Pericardium fibroblast (primary cell): Measurements from ENCODE around the gene OR14A2. TPM values are rescaled to one million over a fixed set of nuclear protein-coding genes. Genes with fewer than 3 reads are reported as not detected.

Experiments
- total RNA-seq: library from RNA; depleted of rRNA; stranded (reverse); fragments of >200 nt; gene quantifications from 2 replicates; pipeline ENCODE4 v1.2.3, GENCODE V29; 2015

OR14A2 gene
- not detected in 2 replicates for total RNA-seq

GRCh38 chr1:247748041-247748440 lies at the start of gene OR14A2:
Gene OR14A2 (minus strand): TSS chr1:247748141.

GRCh38 chr1:247760456-247760855 lies 12.5 kb upstream of the OR14A2 start, which contains the start of gene OR1C1:
Gene OR1C1 (minus strand): TSS chr1:247760556. CDS start chr1:247758406, 2,150 bp downstream.

GRCh38 chr1:247738315-247738714 lies 9.6 kb downstream of the OR14A2 start, which contains the start of gene OR14K1:
Gene OR14K1 (plus strand): TSS chr1:247738615. CDS start chr1:247738615, 0 bp downstream.

GRCh38 chr1:247716546-247716945 lies 31.4 kb downstream of the OR14A2 start, which contains the start of gene OR6F1:
Gene OR6F1 (minus strand): TSS chr1:247716646. CDS start chr1:247712755, 3,891 bp downstream.

GRCh38 chr1:247679639-247680038 lies 68.3 kb downstream of the OR14A2 start, which contains the start of gene OR13G1:
Gene OR13G1 (minus strand): TSS chr1:247679739. CDS start chr1:247673041, 6,698 bp downstream.

Other genes starting within 250 kb of the OR14A2 start
- not detected in 2 replicates for gene OR2C3, start 211.7 kb downstream of the OR14A2 start, total RNA-seq
- gene GCSAML, start 199.0 kb downstream of the OR14A2 start, total RNA-seq, result not detected in 2 replicates
- not detected in 2 replicates for gene OR2G2, start 159.8 kb downstream of the OR14A2 start, total RNA-seq
- not detected in 2 replicates for gene OR2G3, start 142.6 kb downstream of the OR14A2 start, total RNA-seq
- gene OR13G1, start 68.4 kb downstream of the OR14A2 start, total RNA-seq, result not detected in 2 replicates
- gene OR6F1, start 31.5 kb downstream of the OR14A2 start, total RNA-seq, result not detected in 2 replicates
- not detected in 2 replicates for gene OR14K1, start 9.5 kb downstream of the OR14A2 start, total RNA-seq
- not detected in 2 replicates for gene OR1C1, start 12.4 kb upstream of the OR14A2 start, total RNA-seq
- not detected in 2 replicates for gene OR14A16, start 76.0 kb upstream of the OR14A2 start, total RNA-seq
- not detected in 2 replicates for gene OR11L1, start 93.8 kb upstream of the OR14A2 start, total RNA-seq
- gene TRIM58, start 109.0 kb upstream of the OR14A2 start, total RNA-seq, result 0.09 and 0.58 TPM in 2 replicates
- 0.12 TPM in 1 of 2 replicates, not detected in the other for gene OR2W3, start 147.4 kb upstream of the OR14A2 start, total RNA-seq
- not detected in 2 replicates for gene OR2T8, start 172.1 kb upstream of the OR14A2 start, total RNA-seq
- not detected in 2 replicates for gene OR2AJ1, start 176.7 kb upstream of the OR14A2 start, total RNA-seq
- not detected in 2 replicates for gene OR2L8, start 200.7 kb upstream of the OR14A2 start, total RNA-seq
- not detected in 2 replicates for gene OR2AK2, start 217.1 kb upstream of the OR14A2 start, total RNA-seq